Left lung (tissue), 10 donors: ENCODE data around the gene TBCD. TPM values are rescaled to one million over a fixed set of nuclear protein-coding genes. Genes with fewer than 3 reads are reported as not detected.

Source experiments
- ATAC-seq: fragments of 200-7000 bp; cut with Tn5 transposase; one replicate; pipeline ENCODE4 v1.9.1; 2020; ENCODE audit warnings: moderate library complexity
- DNase-seq, 4 donors: peaks; one replicate each; pipeline ENCODE4 v3.0.0-alpha.2; 2013 to 2020
- H3K27ac ChIP-seq, 2 donors: fragments of 200-600 bp; sonication (generic) in 1 of 2; one replicate each; pipeline versions ENCODE4 v1.5.0 to v1.8.0; 2020 to 2021
- H3K27me3 ChIP-seq, 2 donors: fragments of 200-600 bp; sonication (generic) in 1 of 2; one replicate each; pipeline versions ENCODE4 v1.5.0 to v1.8.0; 2020 to 2021
- H3K36me3 ChIP-seq, 2 donors: fragments of 200-600 bp; sonication (generic) in 1 of 2; one replicate each; pipeline versions ENCODE4 v1.5.0 to v1.8.0; 2020 to 2021
- H3K4me1 ChIP-seq, 2 donors: fragments of 200-600 bp; one replicate each; pipeline ENCODE4 v1.8.0; 2021
- H3K4me3 ChIP-seq, 2 donors: fragments of 200-600 bp; sonication (generic) in 1 of 2; one replicate each; pipeline versions ENCODE4 v1.5.0 to v1.8.0; 2020 to 2021; ENCODE audit warnings: mild to moderate bottlenecking in 1 of 2
- H3K9me3 ChIP-seq, 2 donors: fragments of 200-600 bp; sonication (generic) in 1 of 2; one replicate each; pipeline versions ENCODE4 v1.5.0 to v1.8.0; 2020 to 2021
- intact Hi-C, 2 donors: fragments of 100-400 bp; cut with DNase I; formaldehyde crosslinking; loops; one replicate each; pipeline versions ENCODE4 v1.11.2 to v1.14.2; 2022
- polyA plus RNA-seq, 6 donors: library from polyadenylated mRNA; unstranded; fragments of 120-200 nt; gene quantifications; one replicate each; pipeline ENCODE4 v1.2.1, GENCODE V29; 2013; ENCODE audit not compliant: insufficient read length in 6 of 6
- total RNA-seq, 2 donors: library from RNA; stranded (reverse); fragmentation: NEBNext Ultra II Directional; extraction: Animal tissue kit (Norgen Biotek cat#: 25700); gene quantifications; one replicate each; pipeline ENCODE4 v1.2.1, GENCODE V29; 2021
- TF ChIP-seq, protein P1 (sequence below), 2 donors: fragments of 200-600 bp; sonication (generic) in 1 of 2; IDR thresholded peaks; one replicate each; pipeline versions ENCODE4 v1.5.0 to v1.8.0; 2021; ENCODE audit warnings: antibody characterized with exemption in 2 of 2
- donor health status: DM: no; HTN: yes; CAD: no.
- donor health status: DM: no; HTN: no; CAD: no.

The TBCD gene
- total and polyA plus RNA-seq, 8 donors = 87.2 to 133 (median 104) TPM

DNA sequence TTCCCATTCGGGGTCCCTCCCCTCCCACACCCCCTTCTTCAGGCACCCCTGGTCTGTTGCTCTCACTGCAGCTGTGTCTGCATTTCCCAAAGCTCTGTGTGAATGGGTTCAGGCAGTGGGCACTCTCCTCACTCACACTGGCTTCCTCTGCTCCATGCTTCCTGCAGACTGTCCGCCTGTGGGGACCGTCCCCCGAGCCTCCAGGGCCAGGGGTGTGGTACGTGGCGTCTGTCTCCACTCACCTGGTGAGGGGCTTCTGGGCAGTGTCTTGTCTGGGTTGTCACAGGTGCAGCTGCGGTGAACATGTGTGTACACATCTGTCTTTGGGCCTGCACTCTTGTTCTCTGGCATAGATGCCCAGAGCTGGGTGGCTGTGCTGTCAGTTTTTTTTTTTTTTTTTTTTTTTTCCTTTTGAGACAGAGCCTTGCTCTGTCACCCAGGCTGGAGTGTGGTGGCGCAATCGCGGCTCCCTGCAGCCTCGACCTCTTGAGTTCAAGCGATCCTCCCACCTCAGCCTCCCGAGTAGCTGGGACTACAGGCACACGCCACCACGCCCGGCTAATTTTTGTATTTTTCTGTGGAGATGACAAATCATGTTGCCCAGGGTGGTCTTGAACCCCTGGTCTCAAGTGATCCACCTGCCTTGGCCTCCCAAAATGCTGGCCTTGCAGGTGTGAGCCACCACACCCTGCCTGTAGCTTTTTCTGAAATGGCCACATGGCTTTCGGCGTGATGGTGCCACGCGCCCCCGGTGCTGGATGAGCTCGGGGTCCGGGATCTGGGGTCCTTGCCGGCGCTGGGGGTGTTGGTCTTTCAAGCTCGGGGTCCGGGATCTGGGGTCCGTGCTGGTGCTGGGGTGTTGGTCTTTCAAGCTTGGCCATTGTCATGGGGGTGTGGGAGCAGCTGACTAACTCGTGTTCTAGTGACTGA is 144.5 kb downstream of the TBCD start:
- H3K36me3 ChIP-seq = peaks cover 0 to 38% of the 10 kb centered on the region in 2 donors
- ATAC-seq (no peak), DNase-seq (peak in 1 of 4 donors; percentile 63)
- peaks cover 25 to 29% of the 10 kb centered on the region in 2 donors for H3K4me1 ChIP-seq
- intact Hi-C loops = no loop called here
- no peaks in the 10 kb centered on the region for H3K27me3 ChIP-seq
- H3K27ac ChIP-seq = no peak overlapping the region
- H3K4me3 ChIP-seq = no peak overlapping the region
- TF ChIP-seq, protein P1, sequence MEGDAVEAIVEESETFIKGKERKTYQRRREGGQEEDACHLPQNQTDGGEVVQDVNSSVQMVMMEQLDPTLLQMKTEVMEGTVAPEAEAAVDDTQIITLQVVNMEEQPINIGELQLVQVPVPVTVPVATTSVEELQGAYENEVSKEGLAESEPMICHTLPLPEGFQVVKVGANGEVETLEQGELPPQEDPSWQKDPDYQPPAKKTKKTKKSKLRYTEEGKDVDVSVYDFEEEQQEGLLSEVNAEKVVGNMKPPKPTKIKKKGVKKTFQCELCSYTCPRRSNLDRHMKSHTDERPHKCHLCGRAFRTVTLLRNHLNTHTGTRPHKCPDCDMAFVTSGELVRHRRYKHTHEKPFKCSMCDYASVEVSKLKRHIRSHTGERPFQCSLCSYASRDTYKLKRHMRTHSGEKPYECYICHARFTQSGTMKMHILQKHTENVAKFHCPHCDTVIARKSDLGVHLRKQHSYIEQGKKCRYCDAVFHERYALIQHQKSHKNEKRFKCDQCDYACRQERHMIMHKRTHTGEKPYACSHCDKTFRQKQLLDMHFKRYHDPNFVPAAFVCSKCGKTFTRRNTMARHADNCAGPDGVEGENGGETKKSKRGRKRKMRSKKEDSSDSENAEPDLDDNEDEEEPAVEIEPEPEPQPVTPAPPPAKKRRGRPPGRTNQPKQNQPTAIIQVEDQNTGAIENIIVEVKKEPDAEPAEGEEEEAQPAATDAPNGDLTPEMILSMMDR (IDR thresholded peaks at IDR 0.05) = no peak
- no peaks in the 10 kb centered on the region for H3K9me3 ChIP-seq

DNA sequence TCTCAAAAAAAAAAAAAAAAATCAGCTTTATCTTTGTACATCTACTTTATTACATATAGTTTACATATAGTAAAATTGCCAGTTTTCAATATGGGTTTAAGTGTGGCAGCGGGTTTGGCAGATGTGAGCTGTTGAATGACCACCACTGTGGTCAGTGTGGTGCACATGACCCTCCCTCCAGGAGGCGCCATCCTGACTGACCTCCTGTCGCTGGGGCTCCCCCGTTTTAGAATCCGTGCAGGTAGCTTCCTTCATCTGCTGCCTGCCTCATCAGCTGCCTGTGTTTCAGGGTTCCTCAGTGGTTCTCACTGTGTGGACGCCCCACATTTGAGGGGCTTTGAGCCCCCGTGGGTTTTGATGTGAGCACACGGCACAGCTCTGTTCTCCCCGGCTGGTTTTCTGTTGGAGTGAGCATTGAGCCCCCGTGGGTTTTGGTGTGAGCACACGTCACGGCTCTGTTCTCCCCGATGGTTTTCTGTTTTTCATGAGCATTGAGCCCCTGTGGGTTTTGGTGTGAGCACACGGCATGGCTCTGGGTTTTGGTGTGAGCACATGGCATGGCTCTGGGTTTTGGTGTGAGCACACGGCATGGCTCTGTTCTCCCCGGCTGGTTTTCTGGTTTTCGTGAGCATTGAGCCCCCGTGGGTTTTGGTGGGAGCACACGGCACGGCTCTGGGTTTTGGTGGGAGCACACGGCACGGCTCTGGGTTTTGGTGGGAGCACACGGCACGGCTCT is 145.8 kb downstream of the TBCD start:
- ATAC-seq (no peak), DNase-seq (no peak)
- H3K27ac ChIP-seq = no peak overlapping the region
- no peaks in the 10 kb centered on the region for H3K27me3 ChIP-seq
- intact Hi-C loops = no loop called here
- H3K4me3 ChIP-seq = no peak overlapping the region
- no peaks in the 10 kb centered on the region for H3K9me3 ChIP-seq
- H3K4me1 ChIP-seq = peaks cover 18% of the 10 kb centered on the region in 2 donors
- H3K36me3 ChIP-seq = peaks cover 0 to 43% of the 10 kb centered on the region in 2 donors
- TF ChIP-seq, protein P1 (IDR thresholded peaks at IDR 0.05) = no peak

DNA sequence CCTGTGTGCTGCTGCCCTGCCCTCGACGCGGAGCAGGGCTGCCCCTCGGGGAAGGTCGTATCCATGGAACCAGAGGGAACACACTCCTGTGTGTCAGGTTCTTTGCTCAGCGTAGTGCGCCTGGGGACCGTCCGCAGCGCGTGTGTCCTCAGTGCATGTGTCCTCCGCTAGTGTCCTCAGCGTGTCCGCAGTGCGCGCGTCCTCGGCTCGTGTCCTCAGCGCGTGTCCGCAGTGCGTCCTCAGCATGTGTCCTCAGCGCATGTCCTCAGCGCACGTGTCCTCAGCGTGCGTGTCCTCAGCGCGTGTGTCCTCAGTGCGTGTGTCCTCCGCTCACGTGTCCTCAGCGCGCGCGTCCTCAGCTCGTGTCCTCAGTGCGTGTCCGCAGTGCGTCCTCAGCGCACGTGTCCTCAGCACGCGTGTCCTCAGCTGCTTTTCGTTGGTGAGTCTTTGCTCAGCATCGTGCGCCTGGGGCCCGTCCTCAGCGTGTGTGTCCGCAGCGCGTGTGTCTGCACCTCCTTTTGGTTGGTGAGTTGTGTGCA is 147.2 kb downstream of the TBCD start:
- peak in 1 of 4 donors; percentile 69 for DNase-seq
- no peak overlapping the region for H3K4me3 ChIP-seq
- peaks cover 4 to 5% of the 10 kb centered on the region in 2 donors for H3K4me1 ChIP-seq
- intact Hi-C loops = no loop called here
- peaks cover 0 to 54% of the 10 kb centered on the region in 2 donors for H3K36me3 ChIP-seq
- ATAC-seq = no peak
- no peak overlapping the region for H3K27ac ChIP-seq
- no peaks in the 10 kb centered on the region for H3K9me3 ChIP-seq
- TF ChIP-seq, protein P1 (IDR thresholded peaks at IDR 0.05) = no peak
- H3K27me3 ChIP-seq = no peaks in the 10 kb centered on the region

DNA sequence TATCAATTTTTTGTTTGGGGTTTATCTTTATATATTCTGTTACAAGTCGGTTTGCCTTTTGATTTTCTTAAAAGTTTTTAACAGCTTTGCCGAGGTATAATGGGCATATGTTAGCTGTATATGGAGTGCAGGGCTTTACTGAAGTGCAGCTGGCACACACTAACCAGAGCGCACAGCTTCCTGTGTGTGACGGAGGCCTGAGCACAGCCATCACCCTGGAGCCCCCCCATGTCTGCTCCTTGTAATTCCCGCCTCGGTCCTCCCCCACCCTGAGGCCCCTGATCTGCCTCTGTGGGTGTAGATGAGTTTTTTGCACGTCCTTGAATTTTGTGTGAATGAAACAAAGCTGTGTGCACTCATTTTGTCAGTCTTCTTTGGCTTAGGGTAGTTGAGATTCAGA is 148.1 kb downstream of the TBCD start:
- TF ChIP-seq, protein P1 (IDR thresholded peaks at IDR 0.05) = no peak
- no peak overlapping the region for H3K27ac ChIP-seq
- no peaks in the 10 kb centered on the region for H3K27me3 ChIP-seq
- H3K36me3 ChIP-seq = peaks cover 0 to 61% of the 10 kb centered on the region in 2 donors
- DNase-seq (peak in 1 of 4 donors; percentile 37), ATAC-seq (no peak)
- no peaks in the 10 kb centered on the region for H3K4me1 ChIP-seq
- no peak overlapping the region for H3K4me3 ChIP-seq
- no peaks in the 10 kb centered on the region for H3K9me3 ChIP-seq
- intact Hi-C loops = no loop called here

DNA sequence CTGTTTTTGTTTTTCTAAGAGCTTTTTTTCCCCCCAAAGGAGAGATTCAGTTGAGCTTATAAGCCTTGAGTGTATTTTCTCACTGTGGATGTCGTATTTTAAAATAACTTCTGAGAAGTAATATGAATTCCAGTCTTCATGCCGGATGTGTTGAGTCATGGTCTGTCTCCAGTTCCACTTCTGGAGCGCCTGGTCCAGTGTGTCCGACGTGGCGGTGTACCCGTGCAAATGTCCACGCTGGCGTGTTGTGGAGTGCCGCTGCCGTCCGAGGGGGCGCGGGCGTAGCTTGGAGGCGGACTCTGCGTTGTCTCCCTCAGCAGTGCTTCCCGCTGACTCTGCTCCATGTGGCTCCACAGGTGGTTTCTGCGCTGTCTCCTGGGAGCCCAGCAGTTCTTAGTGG is 148.9 kb downstream of the TBCD start:
- no peaks in the 10 kb centered on the region for H3K9me3 ChIP-seq
- H3K27me3 ChIP-seq = no peaks in the 10 kb centered on the region
- TF ChIP-seq, protein P1 (IDR thresholded peaks at IDR 0.05) = no peak
- peaks cover 0 to 59% of the 10 kb centered on the region in 2 donors for H3K36me3 ChIP-seq
- H3K4me3 ChIP-seq = no peak overlapping the region
- no peaks in the 10 kb centered on the region for H3K4me1 ChIP-seq
- DNase-seq (peak in 1 of 4 donors; percentile 60), ATAC-seq (no peak)
- H3K27ac ChIP-seq = no peak overlapping the region
- intact Hi-C loops = no loop called here
